CD4-positive, alpha-beta T cell treated with Interleukin-15 for 4 hours (primary cell): ENCODE results near the gene PKP4.
A peak's percentile ranks its signal among the peaks of the same experiment; 100 is the strongest.
"Not testable (repeated sequence)": the region's sequence is repeated elsewhere in the genome, so short reads cannot be mapped to it uniquely, and the experiment has no call there.

ENCODE experiments used
- DNase-seq: peaks from one replicate; pipeline ENCODE4 v3.0.0-alpha.2; 2020; ENCODE audit warnings: low spot score

PKP4 gene

DNA sequence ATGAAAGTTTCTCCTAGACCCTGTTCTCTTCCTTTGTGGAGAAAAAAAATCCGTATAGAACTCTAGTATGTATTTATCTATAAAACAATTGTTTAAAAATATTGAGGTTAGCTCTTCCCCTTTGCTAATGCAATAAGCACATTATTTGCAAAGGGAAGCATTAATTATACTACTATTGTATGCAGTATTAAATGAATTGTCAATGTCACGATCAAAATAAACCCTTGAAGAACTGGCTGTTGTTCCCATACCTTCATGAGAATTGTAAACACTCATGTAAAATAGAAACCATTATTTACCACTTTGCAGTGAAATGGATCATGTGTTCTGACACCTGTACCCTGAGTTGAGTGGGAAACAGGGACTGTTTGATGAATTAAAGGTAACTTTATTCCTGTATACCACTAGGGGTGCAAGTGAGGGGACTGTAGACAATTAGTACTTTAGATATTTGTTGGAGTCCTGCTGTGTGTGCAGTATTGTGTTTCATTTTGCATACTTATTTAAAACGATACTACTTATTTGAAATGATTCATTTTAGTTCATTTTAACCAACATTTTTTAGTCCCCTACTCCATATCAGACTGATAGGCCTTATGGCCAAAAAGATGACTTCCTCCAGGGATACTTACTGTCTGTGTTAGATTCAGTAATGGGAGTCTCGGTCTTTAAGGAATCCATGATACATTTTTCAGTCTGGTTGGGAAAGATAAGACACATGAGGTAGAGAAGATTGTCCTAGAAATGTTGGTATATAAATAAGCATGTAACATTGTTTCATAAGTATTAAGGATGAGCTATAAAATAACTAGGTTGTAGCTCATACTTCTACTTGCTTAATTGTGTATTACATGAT lies 7.9 kb downstream of the PKP4 start:
- DNase-seq = peak; percentile 24

- no peak for DNase-seq
Measured at GRCh38 chr2:158467248-158467647, 10.5 kb downstream of the PKP4 start.

GRCh38 chr2:158472829-158473228 lies 16.1 kb downstream of the PKP4 start:
- not testable (repeated sequence) for DNase-seq

- DNase-seq = not testable (repeated sequence)
Measured at GRCh38 chr2:158473300-158473699, 16.5 kb downstream of the PKP4 start.

GRCh38 chr2:158473719-158474392 lies 17.1 kb downstream of the PKP4 start:
- DNase-seq = no peak

GRCh38 chr2:158474526-158475011 lies 17.8 kb downstream of the PKP4 start:
- not testable (repeated sequence) for DNase-seq

- no peak for DNase-seq
Measured at GRCh38 chr2:158477202-158477601, 20.4 kb downstream of the PKP4 start.

DNA sequence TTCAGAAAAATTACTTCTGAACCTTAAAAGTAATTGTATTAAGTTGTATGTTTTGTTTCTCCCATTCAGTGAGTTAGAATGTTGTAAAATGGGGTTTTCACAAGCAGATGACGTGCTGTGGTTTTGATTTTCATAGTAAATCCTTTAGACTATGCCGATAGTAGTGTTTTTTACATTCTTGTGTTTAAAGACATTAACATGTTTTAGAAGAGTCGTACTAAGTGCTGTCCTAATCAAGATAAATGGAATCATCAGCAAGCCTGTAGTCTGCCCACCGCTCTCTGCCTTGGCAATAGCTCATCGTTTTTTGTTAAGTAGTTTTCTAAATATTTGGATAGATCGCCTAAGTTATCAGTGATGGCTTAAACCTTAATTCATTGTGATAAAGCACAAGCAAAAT lies 21.5 kb downstream of the PKP4 start:
- DNase-seq = no peak

- no peak for DNase-seq
Measured at GRCh38 chr2:158478816-158479215, 22.1 kb downstream of the PKP4 start.

- no peak for DNase-seq
Measured at GRCh38 chr2:158481116-158481515, 24.4 kb downstream of the PKP4 start.

GRCh38 chr2:158482594-158482993 lies 25.8 kb downstream of the PKP4 start:
- no peak for DNase-seq

DNA sequence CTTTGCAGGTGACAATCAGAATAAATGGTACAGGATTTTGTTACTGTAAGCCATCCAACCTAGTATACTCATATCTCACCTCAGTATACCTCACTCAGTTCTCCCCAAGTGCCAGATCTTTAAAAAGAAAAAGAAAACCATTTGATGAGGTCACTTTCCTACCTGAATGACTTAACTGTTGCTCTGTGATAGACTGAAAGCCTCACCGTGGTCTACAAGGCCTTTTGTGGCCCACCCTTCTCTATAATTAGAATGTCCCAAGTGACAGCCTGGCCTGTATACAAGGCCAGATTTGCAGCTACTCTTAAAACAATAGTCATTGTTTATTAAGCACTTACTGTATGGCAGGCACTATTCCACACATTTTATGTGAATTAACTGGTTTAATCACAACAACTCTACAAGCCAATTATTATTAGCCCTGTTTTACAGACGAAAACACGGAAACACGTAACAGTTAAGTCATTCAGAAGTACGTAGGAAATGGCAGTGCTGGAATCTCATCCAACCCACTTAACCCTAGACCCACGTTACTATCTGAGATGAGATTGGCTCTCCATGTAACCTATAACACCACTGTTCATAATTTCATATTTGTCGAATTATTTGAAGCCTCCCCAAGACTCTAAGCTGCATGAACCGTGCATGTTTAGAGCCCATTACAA lies 28.3 kb downstream of the PKP4 start:
- DNase-seq = no peak

DNA sequence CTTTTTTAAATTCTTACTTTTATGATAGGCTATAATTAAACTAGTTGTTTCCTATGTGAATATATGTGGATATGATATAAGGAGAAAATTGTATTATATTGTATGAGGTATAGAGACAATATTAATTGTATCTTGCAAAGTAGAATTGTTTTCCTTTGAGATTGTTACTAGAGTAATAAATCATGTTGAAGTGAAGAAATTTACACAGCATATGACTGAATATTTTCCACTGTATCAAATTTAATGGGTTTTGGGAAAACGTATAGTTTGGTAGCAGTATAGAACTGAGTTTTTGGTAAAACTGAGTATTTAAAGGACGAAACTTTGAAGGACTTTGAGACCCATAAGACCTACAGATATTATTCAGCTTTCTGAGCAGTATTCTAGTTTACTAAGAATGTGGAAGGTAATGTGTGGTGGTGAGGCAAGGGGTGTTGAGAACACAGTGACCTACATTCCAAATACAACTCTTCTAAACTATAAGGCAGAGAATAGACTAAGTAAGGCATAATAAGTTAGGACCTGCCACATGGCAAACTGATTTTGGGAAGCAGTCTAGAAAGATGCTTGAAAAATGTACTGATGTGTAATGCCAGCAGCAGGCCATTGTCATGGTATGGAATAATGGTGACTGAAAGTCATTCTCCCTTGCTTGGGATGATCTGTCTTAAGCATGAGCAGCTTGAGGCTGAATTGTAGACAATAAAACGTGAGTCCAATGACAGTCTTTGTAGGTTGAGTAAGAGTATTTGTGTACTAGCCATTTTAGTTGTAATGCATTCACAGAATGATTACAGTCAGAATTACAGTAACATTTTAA lies 29.6 kb downstream of the PKP4 start:
- no peak for DNase-seq

- DNase-seq = no peak
Measured at GRCh38 chr2:158486970-158487325, 30.2 kb downstream of the PKP4 start.

GRCh38 chr2:158487419-158487818 lies 30.7 kb downstream of the PKP4 start:
- DNase-seq = no peak

DNA sequence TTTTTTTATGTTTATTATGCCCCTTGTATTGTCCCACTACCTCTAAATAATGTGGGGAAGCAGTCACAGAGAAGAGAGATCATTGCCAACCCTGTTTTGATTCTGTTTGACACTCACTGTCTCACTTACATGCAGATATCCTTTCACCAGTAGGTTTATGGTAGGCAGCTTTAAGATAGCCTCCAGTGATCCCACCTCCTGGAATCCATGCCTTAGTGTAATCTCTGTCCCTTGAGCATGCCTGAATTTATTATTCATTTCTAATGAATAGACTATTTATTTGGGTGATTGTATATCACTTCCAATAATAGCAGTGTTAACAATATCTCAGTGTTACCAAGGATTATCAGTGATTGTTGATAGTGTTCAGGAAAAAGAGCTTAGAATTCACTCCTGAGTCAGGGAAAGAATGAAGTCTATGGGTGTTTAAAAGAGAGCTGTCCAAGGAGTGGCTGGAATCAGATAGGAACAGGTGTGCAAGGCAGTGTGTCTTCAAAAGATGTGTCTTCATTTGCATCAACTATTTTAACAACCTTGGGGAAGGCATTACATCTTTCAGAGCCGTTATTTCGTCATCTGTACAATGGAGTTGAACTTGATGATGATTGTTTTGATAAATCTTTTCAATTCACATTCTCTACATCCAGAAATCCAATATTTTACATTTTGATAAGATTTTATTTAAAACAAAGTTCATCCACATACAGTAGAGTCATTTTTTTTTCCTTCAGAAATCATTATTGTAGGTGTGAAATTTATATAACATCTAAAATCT lies 31.9 kb downstream of the PKP4 start:
- DNase-seq = no peak

DNA sequence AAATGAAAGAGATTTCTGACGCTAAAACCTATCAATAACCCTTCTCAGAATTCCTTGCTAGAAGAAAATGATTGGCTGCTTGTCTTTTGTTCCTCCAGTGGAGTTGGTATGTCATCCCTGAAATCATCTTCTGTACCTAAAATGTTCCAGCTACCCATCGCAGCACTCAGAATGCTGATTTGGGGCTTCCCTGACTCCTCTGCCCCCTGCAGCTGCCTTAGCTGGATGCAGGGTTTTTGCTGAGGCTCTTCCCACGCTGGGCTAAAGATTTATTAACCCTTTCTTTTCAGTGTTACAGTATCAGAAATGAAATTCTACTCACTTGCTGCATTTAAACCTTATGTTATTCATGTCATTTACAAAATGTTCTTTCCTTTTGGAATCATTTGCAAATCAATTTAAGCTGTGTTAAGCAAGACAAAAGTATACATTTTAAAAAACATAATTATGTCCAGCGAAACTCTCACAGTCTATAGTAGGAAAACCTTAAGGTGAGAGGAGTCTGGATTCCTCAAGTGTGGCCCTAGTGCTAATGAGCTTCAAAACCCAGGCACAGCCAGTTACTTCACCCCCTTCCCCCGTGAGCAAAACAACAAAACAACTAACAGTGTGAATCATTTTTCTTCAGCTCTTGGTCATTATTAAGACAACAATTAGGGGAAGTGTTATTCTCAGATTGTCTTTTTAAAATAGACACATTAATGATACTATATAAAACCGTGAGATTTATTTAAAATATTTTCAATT lies 32.8 kb downstream of the PKP4 start:
- DNase-seq = no peak

GRCh38 chr2:158491072-158491471 lies 34.3 kb downstream of the PKP4 start:
- DNase-seq = no peak

DNA sequence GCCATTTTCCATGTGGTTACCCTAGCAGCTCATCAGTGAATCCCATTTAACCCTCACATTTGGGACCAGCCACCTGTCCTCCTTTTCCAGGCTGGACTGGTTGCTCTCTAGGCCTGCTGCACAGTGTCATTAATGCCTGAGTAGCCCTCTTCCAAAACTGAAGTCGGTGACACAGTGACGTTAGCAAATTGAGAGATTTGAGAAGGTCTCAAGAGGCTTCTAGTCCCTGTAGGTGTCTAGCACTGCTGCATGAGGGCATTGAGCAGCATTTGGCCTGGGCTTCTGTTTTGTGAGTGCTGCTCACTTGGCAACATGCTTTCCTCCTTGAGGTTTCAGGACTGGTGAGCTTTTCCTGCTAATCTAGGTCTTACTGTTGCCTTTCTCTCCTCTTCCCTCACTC lies 36.7 kb downstream of the PKP4 start:
- DNase-seq = no peak

DNA sequence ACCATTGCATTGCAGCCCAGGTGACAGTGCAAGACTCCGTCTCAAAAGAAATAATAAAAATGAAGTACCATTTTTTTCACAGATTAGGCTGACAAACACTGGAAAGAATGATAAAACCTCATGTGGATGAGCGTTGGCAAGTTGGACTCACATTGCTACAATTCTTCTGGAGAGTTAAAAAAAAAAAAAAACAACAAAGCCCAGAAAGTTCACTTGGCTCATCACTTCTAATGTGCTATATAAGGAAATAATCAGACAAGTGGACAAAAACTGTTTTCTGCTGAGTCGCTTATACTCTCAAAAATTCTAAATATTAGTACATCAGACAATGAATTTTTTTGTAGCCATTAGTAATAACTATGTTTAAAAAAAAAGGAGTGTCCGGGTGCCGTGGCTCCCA lies 38.4 kb downstream of the PKP4 start:
- DNase-seq = no peak

GRCh38 chr2:158496986-158497385 lies 40.2 kb downstream of the PKP4 start:
- no peak for DNase-seq
